ENCODE measurements around the gene SHISAL2A. TPM values are rescaled to one million over a fixed set of nuclear protein-coding genes. Genes with fewer than 3 reads are reported as not detected.

The SHISAL2A gene
- total and polyA plus RNA-seq, 2 donors (not counting 3 experiments of a cell fraction or from before 2014, with no cell fraction given) = not detected

GRCh38 chr1:52603630-52604029, 29.3 kb upstream of the SHISAL2A start:
- BruUV-seq (replicated peaks) = no TSS peak
- Histone ChIP-seq H4K20me1 (replicated peaks; ENCODE audit: control insufficient read depth, extremely low read depth, insufficient read depth, low read length) (no peaks in the 10 kb centered on the region), H3K4me2 (ENCODE audit: insufficient read depth, low read length) (no peak overlapping the region), H3K9me1 (replicated peaks; ENCODE audit: control insufficient read depth, extremely low read depth, insufficient read depth, low read length) (no peaks in the 10 kb centered on the region), H3K79me2 (ENCODE audit: control insufficient read depth, insufficient read depth, low read length) (no peaks in the 10 kb centered on the region), H3K4me3 (replicated peaks in 1 of 3; ENCODE audit: insufficient read depth in 1 of 3, low read depth in 1 of 3, low read length in 3 of 3) (no peak overlapping the region), H3K27ac (ENCODE audit: insufficient read depth, low read depth, low read length) (no peak overlapping the region), H3K4me1 (ENCODE audit: control insufficient read depth, extremely low read depth, insufficient read depth, low read length) (peaks cover 8% of the 10 kb centered on the region), H3K36me3 (ENCODE audit: control insufficient read depth in 2 of 2, extremely low read depth in 1 of 2, insufficient read depth in 2 of 2, low read length in 2 of 2) (no peaks in the 10 kb centered on the region), H3K27me3 (ENCODE audit: control insufficient read depth in 2 of 2, insufficient read depth in 2 of 2, low read length in 2 of 2) (no peaks in the 10 kb centered on the region), H3K9ac (replicated peaks; ENCODE audit: extremely low read depth, insufficient read depth, low read length) (no peak overlapping the region), H2AFZ (ENCODE audit: low read depth, low read length) (no peak overlapping the region), H3K9me3 (replicated peaks; ENCODE audit: control insufficient read depth, insufficient read depth, low read length) (no peaks in the 10 kb centered on the region)
- dilution Hi-C loops (cut with MboI; ENCODE audit: extremely low pct_ligation_motif_present, low sequenced_read_pairs) (no loop called here), intact Hi-C loops (cut with micrococcal nuclease) (loop anchor here (5.0 kb wide), 1 partner anchor 51 kb away; the partner anchor contains the start of gene TUT4)
- FAIRE-seq (no peak), DNase-seq (ENCODE audit: low read depth, low spot score) (no peak)
- CTCF ChIA-PET = no interaction called here
- TF ChIP-seq EZH2 (IDR thresholded peaks at IDR 0.05; ENCODE audit: borderline replicate concordance, low read depth, low read length, severe bottlenecking) = no peak
- TF ChIP-seq MAX (IDR thresholded peaks at IDR 0.05; ENCODE audit: insufficient read depth, insufficient read length) = no peak
- no peak for TF ChIP-seq POLR2A (IDR thresholded peaks at IDR 0.05; ENCODE audit: low read depth, low read length)
- no peak for TF ChIP-seq MYC (IDR thresholded peaks at IDR 0.05; ENCODE audit: low read depth, low read length)
- TF ChIP-seq JUN (IDR thresholded peaks at IDR 0.05; ENCODE audit: borderline replicate concordance, insufficient read depth, insufficient read length, low read depth) = no peak
- TF ChIP-seq CTCF (IDR thresholded peaks at IDR 0.05; ENCODE audit: extremely low read depth in 1 of 2, insufficient read depth in 1 of 2, low read depth in 1 of 2, low read length in 2 of 2) = no peak
- TF ChIP-seq POLR2AphosphoS5 (IDR thresholded peaks at IDR 0.05; ENCODE audit: insufficient read depth, low read depth, low read length) = no peak
- no peak for TF ChIP-seq FOS (IDR thresholded peaks at IDR 0.05; ENCODE audit: borderline replicate concordance, insufficient read depth, low read length)
- TF ChIP-seq GATA2 (IDR thresholded peaks at IDR 0.05; ENCODE audit: insufficient read depth, insufficient read length, low read depth, low read length) = no peak
- POLR2A ChIA-PET = interaction anchor here (1.2 kb wide), 1 partner anchor 51 kb away, joined by 4 read pairs; the partner anchor contains the start of gene TUT4

Data from endothelial cell of umbilical vein (primary cell).